ENCODE results near the gene ALDH9A1. TPM values are rescaled to one million over a fixed set of nuclear protein-coding genes. Genes with fewer than 3 reads are reported as not detected.

The ALDH9A1 gene
- total RNA-seq, 1 donor from 2014 or later = 63.2 TPM

- H3K27ac ChIP-seq (replicated peaks) = peak overlapping the region; percentile 95
- H3K4me1 ChIP-seq = peaks cover 68% of the 10 kb centered on the region
- intact Hi-C loops (cut with micrococcal nuclease) = no loop called here
- no peak for DNase-seq
- peaks cover 14% of the 10 kb centered on the region for H3K36me3 ChIP-seq
- no peak for TF ChIP-seq CTCF (IDR thresholded peaks at IDR 0.05; ENCODE audit: borderline replicate concordance)
- peak overlapping the region; percentile 82 for H3K4me3 ChIP-seq
- H3K27me3 ChIP-seq (ENCODE audit: low read depth) = no peaks in the 10 kb centered on the region
- H3K9me3 ChIP-seq (replicated peaks) = no peaks in the 10 kb centered on the region
Observed at GRCh38 chr1:165632152-165632469, 66.3 kb downstream of the ALDH9A1 start.

DNA sequence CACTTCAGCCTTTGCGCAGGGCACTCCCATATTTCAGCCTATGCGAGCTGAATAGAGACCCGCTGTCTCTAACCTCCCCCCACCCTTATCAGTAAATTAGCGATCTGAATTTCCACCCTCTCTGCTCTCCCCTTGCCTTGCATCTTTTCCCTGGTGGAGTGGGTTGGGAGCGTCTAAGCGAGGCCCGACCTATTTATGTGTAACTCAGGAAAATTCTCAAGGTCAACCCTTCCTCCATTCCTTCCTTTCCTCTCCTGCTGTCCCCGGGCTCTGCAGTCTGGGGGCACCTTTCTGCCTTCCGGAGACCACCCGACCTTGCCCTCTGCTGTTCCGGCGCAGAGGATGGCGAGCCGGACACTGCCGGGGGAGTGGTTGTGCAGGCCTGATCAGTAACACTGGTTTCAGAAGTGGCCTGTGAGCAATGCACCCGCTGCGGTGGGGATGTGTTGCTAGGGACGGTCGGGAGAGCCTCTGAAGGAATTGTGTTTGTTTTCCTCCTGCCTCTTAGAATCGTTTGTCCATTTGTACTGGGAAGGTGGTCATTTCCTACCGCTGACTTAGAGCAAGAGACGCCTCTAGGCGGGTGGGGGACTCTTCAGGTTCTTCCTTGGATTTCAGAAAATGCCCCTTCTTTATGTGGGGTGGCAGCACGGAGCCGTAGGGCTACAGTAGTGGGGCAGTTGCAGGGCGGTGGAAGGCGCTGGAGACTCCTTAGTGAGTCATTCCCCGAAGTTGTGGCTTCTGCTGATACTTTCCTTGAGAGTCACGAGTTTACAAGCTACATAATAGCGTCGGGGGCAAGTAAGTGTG is 66.8 kb downstream of the ALDH9A1 start:
- H3K4me3 ChIP-seq = peak overlapping the region; percentile 82
- peak; percentile 42 for DNase-seq
- peaks cover 12% of the 10 kb centered on the region for H3K36me3 ChIP-seq
- intact Hi-C loops (cut with micrococcal nuclease) = no loop called here
- H3K9me3 ChIP-seq (replicated peaks) = no peaks in the 10 kb centered on the region
- H3K27me3 ChIP-seq (ENCODE audit: low read depth) = no peaks in the 10 kb centered on the region
- TF ChIP-seq CTCF (IDR thresholded peaks at IDR 0.05; ENCODE audit: borderline replicate concordance) = no peak
- peaks cover 62% of the 10 kb centered on the region for H3K4me1 ChIP-seq
- H3K27ac ChIP-seq (replicated peaks) = peak overlapping the region; percentile 95

GRCh38 chr1:165630629-165631341 is 67.6 kb downstream of the ALDH9A1 start, which contains the start of gene MGST3:
Gene MGST3 (plus strand): TSS chr1:165631234. CDS start chr1:165649848, 18,614 bp downstream.
- Histone ChIP-seq H3K27ac (replicated peaks) (peak within 1 kb of the TSS; percentile 95), H3K4me3 (peak within 1 kb of the TSS; percentile 82), H3K4me1 (peaks cover 54% of the 10 kb centered on the region), H3K36me3 (peaks cover 4% of the 10 kb centered on the region), H3K9me3 (replicated peaks) (no peaks in the 10 kb centered on the region), H3K27me3 (ENCODE audit: low read depth) (no peaks in the 10 kb centered on the region)
- TF ChIP-seq CTCF (IDR thresholded peaks at IDR 0.05; ENCODE audit: borderline replicate concordance) = no peak
- peak; percentile 95 for DNase-seq
- intact Hi-C loops (cut with micrococcal nuclease) = no loop called here

- TF ChIP-seq CTCF (IDR thresholded peaks at IDR 0.05; ENCODE audit: borderline replicate concordance) = no peak
- peaks cover 47% of the 10 kb centered on the region for H3K4me1 ChIP-seq
- intact Hi-C loops (cut with micrococcal nuclease) = no loop called here
- no peaks in the 10 kb centered on the region for H3K9me3 ChIP-seq (replicated peaks)
- DNase-seq = no peak
- H3K36me3 ChIP-seq = no peaks in the 10 kb centered on the region
- no peaks in the 10 kb centered on the region for H3K27me3 ChIP-seq (ENCODE audit: low read depth)
- peak overlapping the region; percentile 95 for H3K27ac ChIP-seq (replicated peaks)
- peak overlapping the region; percentile 82 for H3K4me3 ChIP-seq
Observed at GRCh38 chr1:165629848-165630628, 68.3 kb downstream of the ALDH9A1 start.

- intact Hi-C loops (cut with micrococcal nuclease) = no loop called here
- H3K27ac ChIP-seq (replicated peaks) = peak overlapping the region; percentile 20
Observed at GRCh38 chr1:165629151-165629550, 69.2 kb downstream of the ALDH9A1 start.

More at GRCh38 chr1:165629151-165629550, 69.2 kb downstream of the ALDH9A1 start:
- H3K9me3 ChIP-seq (replicated peaks) = no peaks in the 10 kb centered on the region
- no peaks in the 10 kb centered on the region for H3K27me3 ChIP-seq (ENCODE audit: low read depth)
- H3K4me3 ChIP-seq = no peak overlapping the region
- no peak for DNase-seq
- peaks cover 39% of the 10 kb centered on the region for H3K4me1 ChIP-seq
- no peak for TF ChIP-seq CTCF (IDR thresholded peaks at IDR 0.05; ENCODE audit: borderline replicate concordance)
- H3K36me3 ChIP-seq = no peaks in the 10 kb centered on the region

Data from left ventricle myocardium inferior (tissue), 1 donor.